GM04503 (cell line): ENCODE measurements around the gene DIRAS1.
"Not testable (repeated sequence)": the region's sequence is repeated elsewhere in the genome, so short reads cannot be mapped to it uniquely, and the experiment has no call there.

Experiments used
- DNase-seq: peaks from one replicate; pipeline ENCODE4 v3.0.0-alpha.2; 2012; ENCODE audit warnings: low read depth

DIRAS1 gene

DNA sequence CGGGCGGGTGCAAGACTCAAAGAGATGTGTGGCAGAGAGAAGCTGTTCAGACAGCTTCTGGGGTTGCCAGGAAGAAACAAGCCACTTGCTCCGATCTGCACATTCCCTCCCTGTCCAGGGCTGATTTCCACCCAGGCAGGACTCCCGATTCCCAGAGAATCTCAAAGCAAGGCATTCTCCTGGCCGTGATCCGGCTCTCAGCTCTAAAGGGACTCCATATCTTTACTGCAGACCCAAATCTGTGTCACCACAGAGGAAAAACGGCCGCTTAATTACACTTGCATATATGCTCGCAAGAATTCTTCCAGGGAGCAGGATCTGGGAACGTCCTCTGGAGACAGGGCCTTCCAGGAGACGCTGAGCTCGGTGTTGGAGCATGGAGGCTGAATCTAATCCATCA is 44.3 kb downstream of the DIRAS1 start:
- no peak for DNase-seq

DNA sequence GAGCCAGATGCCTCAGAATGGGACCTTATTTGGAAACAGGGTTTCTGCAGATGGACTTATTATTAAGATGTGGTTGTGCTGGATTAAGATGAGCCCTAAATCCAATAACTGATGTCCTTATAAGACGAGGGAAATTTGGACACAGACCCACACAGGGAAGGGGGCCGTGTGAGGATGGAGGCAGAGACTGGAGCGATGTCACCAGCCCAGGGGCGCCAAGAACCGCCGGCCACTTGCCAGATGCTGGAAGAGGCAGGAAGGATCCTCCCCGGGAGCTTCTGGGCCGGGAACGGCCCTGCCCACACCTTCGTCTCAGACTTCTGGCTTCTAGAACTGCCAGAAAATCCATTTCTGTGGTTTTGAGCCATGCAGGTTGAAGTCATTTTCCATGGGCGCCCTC is 45.3 kb downstream of the DIRAS1 start:
- DNase-seq, result no peak

DNA sequence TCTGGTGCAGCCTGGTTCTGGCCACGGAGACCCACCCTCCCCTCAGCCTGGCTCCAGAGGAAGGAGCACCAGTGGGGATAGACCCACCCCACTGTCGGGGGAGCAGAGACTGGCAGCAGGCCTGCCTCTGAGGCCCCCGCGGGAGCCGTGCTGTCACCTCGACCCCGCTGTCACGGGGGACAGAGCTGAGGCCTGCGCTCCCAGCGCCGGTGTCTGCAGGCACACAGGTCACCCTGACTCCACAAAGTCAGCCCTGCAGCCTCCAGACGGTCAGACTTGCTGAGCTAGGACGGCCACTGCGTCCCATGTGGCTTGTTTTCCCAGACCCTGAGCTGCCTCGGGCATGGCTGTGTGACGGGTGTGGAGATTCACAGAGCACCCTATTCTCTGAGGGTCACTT is 51.0 kb downstream of the DIRAS1 start:
- no peak for DNase-seq

DNA sequence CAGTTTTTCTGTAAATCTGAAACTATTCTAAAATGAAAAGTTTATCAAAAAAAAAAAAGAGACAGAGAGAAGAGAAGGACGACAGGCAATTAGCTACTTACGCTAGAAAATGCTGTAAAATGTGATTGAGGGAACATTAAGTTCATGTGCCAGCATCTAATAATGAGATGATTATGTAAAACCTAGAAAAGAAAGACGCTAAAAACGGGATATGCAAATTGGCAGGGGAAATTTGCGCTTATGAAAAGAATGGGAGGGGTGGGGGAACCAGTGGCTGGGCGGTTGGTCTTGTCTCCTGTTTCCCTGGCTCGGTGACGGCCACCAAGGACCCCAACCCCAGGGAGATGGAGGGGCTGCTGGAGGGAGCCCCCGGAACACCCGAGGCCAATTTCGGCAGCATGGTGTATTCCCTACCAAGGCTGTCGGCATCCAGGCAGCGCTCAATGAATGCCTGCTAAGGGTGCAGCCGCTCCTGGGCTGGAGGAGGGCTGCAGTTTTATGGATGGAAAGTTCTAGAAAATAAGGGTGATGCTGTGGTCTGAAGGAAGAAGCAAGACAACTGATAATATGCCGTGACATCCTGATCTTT is 52.9 kb downstream of the DIRAS1 start:
- no peak for DNase-seq

DNA sequence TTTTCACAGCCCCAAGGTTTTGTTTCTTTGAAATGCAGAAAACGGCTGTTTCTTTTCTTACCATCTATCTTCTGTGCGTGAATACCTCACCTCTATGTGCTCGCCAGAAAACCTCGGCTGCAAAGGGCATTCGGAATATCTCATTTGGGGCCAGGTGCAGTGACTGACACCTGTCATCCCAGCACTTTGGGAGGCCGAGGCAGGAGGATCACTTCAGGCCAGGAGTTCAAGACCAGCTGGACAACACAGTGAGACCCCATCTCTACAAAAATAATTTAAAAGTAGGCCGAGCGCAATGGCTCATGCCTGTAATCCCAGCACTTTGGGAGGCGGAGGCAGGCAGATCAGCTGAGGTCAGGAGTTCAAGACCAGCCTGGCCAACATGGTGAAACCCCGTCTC is 53.8 kb downstream of the DIRAS1 start:
- DNase-seq, result not testable (repeated sequence)

DNA sequence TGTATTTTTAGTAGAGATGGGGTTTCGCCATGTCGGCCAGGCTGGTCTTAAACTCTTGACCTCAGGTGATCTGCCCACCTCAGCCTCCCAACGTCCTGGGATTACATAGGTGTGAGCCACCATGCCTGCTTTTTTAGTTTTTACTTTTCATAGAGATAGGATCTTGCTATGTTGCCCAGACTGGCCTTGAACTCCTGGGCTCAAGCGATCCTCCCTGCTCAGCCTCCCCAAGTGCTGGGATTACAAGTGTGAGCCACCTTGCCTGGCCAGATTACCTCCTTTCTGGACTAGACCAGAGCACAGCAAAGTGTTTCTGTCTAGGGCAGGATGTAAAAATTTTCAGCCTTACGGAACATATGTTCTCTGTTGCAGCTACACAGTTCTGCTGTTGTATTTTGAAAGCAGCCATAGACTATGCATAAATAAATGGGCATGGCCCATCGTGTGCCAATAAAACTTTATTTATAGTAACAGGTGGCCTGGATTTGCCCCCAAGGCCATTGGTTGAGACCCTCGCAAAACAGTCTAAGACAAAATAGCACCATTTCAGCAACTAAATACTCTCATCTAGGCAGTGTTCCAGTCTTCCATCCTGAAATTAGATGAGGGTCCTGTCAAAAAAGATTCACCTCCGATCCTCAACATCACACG is 54.7 kb downstream of the DIRAS1 start:
- no peak for DNase-seq

DNA sequence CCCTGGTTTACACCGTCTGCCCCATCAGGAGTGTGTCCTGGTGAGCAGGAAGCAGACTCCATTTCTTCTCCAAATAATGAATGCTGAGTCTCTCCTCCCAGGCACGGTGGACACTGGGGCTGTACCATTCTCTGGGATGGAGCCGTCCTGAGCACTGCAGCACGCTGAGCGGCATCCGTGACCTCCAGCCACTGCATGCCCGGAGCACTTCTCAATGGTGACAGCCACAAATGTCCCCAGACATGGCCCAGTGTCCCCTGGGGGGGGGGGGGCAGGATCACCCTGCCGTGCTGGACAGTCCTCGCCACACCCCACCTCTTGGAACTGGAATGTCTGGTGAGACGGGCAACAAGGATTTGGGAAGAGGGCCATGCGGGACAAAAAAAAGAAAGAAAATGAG is 56.1 kb downstream of the DIRAS1 start:
- DNase-seq, result no peak
